AG09309 (cell line): ENCODE measurements around the gene TRPM8.
A peak's percentile ranks its signal among the peaks of the same experiment; 100 is the strongest.

Experiments
- DNase-seq: peaks from one replicate; pipeline ENCODE4 v3.0.0-alpha.2; 2010; ENCODE audit warnings: low read depth
- H3K4me3 ChIP-seq: 2 replicates; pipeline ENCODE4 v1.5.1; 2011; ENCODE audit warnings: mild to moderate bottlenecking, low read depth, low read length, moderate library complexity; ENCODE audit not compliant: control insufficient read depth
- TF ChIP-seq, protein P1 (sequence below): IDR thresholded peaks from 2 replicates; pipeline ENCODE4 v1.5.1; 2011; ENCODE audit warnings: mild to moderate bottlenecking, low read depth, low read length, inconsistent platforms; ENCODE audit not compliant: insufficient read depth, control insufficient read depth; ENCODE audit errors: missing control alignments

Gene TRPM8

DNA sequence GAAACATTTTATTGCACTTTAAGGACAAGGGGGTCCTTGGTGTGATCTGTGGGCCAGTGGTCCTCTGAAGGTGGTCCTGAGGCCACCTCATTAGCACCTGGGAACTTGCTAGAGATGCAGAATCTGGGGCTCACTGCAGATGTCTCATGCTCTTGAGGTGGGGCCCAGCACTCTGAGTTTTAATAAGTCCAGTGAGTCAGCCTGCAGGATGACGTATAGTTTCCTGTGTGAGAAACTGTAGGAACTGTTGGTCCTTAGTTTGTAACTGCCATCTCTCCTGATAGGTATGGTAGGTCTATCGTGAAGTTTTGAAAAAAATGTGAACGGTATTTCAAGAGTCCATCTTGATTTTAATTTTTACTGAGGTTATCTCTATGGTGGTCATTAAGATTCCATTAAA is 2.8 kb downstream of the TRPM8 start:
- no peak overlapping the region for H3K4me3 ChIP-seq
- TF ChIP-seq, protein P1, sequence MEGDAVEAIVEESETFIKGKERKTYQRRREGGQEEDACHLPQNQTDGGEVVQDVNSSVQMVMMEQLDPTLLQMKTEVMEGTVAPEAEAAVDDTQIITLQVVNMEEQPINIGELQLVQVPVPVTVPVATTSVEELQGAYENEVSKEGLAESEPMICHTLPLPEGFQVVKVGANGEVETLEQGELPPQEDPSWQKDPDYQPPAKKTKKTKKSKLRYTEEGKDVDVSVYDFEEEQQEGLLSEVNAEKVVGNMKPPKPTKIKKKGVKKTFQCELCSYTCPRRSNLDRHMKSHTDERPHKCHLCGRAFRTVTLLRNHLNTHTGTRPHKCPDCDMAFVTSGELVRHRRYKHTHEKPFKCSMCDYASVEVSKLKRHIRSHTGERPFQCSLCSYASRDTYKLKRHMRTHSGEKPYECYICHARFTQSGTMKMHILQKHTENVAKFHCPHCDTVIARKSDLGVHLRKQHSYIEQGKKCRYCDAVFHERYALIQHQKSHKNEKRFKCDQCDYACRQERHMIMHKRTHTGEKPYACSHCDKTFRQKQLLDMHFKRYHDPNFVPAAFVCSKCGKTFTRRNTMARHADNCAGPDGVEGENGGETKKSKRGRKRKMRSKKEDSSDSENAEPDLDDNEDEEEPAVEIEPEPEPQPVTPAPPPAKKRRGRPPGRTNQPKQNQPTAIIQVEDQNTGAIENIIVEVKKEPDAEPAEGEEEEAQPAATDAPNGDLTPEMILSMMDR: no peak
- no peak for DNase-seq

DNA sequence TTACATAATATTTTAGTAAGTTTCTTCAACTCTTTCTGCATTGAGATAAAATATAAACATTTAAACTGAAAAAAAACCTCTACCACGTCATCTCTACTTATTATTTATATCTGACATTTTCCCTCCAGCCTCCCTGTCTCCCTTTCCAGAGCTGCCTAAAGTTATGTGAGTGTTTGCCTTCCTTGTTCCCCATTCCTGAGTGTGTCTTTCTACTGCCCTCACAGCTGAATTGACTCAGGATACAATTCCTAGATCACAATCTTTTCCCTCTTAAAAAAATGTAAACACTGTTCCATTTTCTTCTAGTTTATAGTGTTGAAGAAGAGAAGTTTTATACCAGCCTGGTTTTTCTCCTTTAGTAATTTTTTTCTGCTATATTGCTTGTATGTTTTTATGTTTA is 5.3 kb downstream of the TRPM8 start:
- no peak for DNase-seq
- TF ChIP-seq, protein P1: no peak

DNA sequence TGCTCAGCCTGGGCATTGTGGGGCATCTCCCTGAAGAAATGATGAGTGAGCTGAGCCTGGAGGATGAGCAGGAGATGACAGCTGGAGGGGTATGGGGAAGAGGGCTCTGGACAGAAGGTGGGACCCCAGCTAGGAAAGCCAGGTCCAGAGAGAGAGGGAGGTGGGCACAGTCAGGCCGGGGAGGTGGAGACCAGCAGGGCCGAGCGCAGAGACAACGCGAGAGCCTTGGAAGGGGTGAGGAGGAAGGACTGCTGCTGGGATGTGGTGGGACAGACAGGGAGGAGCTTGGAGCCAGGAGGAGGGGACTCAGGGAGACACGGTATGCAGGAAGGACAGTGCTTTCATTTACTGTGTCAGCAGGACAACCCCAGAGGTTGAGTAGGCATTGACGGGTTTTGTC is 8.2 kb downstream of the TRPM8 start:
- TF ChIP-seq, protein P1: no peak
- no peak overlapping the region for H3K4me3 ChIP-seq
- DNase-seq: no peak

More for the DNA sequence above, 5.3 kb downstream of the TRPM8 start:
- no peak overlapping the region for H3K4me3 ChIP-seq

DNA sequence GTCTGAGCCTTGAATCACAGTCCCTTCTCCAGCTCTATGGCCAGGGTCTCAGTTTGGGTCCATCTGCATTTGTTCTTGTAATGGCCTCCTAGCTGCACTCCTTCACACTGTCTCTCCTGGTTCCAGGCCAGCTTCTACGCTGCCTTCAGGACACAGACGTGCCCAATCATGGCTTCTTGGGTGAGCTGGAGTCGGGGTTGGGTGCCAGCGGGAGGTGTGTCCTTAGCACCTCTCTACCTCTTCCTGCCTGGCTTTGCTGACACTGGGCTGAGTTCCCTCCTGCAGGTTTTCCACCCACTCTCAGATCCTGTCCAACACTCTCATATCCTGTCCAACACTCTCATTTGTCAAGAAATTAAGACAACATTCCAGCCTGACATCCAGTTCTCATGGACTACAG is 9.6 kb downstream of the TRPM8 start:
- TF ChIP-seq, protein P1: no peak
- no peak overlapping the region for H3K4me3 ChIP-seq
- DNase-seq: no peak

DNA sequence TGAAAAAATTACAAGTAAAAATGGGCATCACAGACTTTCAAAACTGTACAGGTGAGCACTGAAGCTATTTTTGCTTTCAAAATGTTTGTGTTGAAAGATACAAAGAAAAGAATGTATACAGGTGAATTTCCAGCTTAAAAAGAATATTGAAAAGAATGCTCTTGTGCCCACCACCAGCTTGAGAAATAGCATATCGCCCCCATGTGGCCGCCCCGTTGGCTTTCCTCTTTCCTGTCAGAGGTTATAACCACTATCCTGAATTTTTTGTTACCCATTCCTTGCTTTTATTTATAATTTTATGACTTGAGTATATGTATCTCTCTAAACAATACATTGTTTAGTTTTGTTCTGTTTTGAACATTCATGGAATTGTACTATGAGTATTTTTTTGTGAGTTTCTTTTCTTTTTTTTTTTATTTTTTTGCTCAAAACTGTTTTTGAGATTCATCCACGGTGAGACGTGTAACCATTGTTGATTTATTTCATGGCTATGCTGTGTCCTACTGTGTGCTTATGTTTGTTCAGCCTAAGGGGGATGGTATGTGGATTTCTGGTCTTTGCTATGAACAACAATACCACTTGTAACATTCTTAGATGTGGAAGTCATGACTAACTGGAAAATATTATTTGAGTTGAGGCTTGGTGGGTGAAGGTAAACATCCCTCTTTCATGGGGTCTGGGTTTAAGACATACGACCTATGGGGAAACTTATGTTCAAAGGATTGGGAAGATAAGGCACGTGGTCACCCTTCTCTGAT is 11.6 kb downstream of the TRPM8 start:
- TF ChIP-seq, protein P1: peak; percentile 55
- DNase-seq: no peak
- H3K4me3 ChIP-seq: no peak overlapping the region

DNA sequence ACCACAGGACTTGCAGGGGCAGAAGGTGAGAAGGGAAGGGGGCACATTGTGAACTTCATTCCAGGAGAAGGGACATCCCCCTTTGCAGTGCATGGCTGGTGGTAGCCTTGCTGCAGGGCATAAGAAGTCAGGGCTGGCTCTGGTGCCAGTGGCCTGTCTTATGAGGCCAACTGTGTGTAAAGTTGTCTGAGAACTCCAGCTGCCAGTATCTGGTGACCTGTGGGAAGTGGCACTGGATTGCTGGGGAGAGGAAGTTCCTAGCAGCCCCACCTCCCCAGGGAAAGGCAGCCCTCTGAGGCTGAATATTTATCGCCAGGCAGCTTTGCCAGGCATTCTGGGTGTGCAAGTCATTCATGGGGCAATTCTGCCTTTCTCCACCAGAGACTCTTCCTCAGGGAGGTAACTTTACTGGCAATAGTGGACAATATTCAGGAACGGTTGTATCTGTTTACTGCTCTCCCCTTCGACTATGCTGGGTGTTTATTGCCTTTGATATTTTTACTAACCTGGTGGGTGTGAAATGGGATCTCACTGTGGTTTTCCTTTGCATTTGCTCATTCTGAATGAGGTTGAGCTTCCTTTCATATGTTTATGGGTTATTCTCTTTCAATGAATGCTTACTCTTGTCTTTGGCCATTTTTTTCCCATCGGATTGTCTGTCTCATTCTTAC is 12.3 kb downstream of the TRPM8 start:
- TF ChIP-seq, protein P1: no peak
- no peak for DNase-seq
- no peak overlapping the region for H3K4me3 ChIP-seq
